GM21390 (cell line): ENCODE measurements around the gene ZNF566.

Experiments used
- ATAC-seq: cut with Tn5 transposase; IDR thresholded peaks from one replicate; pipeline ENCODE4 v1.9.1; 2021; ENCODE audit not compliant: unreplicated experiment

Gene ZNF566

DNA sequence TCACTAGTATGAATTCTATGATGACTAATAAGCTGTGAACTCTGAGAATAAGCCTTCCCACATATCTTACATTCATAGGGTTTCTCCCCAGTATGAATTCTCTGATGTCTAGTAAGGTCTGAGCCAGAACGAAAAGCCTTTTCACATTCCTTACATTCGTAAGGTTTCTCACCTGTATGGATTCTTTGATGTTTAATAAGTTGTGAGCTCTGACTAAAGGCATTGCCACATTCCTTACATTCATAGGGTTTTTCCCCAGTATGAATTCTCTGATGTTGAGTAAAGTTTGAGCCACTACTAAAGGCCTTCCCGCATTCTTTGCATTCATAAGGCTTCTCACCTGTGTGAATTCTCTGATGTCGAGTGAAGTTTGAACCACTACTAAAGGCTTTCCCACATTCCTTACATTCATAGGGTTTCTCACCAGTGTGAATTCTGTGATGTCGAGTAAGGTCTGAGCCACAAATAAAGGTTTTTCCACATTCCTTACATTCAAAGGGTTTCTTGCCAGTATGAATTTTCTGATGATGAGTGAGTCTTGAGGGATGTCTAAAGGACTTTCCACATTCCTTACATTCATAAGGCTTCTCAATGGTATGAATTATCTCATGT lies 40.2 kb downstream of the ZNF566 start:
- ATAC-seq, result no peak

GRCh38 chr19:36441339-36441738 lies 48.0 kb downstream of the ZNF566 start:
- no peak for ATAC-seq

DNA sequence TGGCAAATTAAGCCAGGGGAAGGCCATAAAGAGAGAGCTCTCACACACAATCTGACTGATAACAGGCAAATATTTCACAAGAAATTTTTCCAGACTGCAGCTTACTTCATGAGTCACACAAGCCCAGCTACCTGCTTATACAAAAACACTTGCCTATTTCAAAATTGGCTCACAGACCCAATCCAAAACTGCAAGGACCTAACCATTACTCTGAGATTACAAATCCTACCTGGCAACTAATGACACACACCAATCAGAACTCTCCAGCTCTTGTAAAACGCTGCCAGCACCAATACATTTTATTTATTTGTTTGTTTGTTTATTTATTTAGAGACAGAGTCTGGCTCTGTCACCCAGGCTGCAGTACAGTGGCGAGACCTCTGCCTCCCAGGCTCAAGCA lies 52.8 kb downstream of the ZNF566 start:
- ATAC-seq, result no peak

GRCh38 chr19:36423925-36424324 lies 65.4 kb downstream of the ZNF566 start:
- no peak for ATAC-seq

DNA sequence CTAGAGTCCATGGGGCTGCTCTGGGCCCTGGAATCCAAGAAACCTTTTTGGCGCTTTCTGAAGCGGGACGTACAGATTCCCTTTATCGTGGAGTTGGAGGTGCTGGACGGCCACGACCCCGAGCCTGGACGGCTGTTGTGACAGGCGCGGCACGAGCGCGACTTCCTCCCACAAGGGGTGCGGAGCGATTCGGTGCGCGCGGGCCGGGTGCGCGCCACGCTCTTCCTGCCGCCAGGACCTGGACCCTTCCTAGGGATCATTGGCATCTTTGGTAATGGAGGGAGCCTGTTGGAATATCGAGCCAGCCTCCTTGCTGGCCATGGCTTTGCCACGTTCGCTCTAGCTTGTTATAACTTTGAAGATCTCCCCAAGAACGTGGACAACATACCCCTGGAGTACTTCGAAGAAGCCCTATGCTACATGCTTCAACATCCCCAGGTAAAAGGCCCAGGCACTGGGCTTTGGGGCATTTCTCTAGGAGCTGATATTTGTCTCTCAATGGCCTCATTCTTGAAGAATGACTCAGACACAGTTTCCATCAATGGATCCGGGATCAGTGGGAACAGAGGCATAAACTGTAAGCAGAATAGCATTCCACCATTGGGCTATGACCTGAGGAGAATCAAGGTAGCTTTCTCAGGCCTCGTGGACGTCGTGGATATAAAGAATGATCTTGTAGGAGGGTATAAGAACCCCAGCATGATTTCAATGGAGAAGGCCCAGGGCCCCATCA lies 67.4 kb downstream of the ZNF566 start:
- no peak for ATAC-seq

DNA sequence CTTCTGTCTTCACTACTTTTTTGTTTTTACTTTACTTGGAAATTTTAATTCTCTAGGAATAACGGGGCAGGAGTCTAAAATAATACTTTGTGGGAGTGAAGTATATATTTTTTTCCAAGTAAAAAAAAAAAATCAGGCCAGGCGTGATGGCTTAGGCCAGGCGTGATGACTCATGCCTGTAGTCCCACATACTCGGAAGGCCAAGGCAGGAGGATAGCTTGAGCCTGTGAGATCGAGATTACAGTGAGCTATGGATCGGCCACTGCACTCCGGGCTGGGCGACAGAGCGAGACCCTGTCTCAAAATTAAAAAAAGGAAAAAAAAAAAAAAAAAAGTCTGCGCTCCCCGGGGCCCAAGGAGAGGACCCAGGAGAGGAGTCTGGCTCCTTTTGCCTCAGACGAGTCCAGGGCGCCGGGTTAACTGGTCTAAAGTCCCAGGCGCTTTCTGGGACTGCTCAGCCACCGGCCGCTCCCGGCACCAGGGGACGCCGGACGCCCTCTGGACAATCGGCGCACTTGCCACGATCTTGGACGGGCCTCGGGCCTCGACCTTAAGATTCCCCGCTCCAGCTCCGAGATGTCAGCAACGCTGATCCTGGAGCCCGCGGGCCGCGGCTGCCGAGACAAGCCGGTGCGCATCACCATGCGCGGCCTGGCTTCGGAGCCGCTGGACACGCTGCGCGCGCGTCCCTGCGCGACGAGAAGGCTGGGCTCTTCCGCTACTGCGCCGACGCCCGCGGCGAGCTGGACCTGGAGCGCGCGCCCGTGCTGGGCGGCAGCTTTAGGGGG lies 68.2 kb downstream of the ZNF566 start:
- no peak for ATAC-seq

DNA sequence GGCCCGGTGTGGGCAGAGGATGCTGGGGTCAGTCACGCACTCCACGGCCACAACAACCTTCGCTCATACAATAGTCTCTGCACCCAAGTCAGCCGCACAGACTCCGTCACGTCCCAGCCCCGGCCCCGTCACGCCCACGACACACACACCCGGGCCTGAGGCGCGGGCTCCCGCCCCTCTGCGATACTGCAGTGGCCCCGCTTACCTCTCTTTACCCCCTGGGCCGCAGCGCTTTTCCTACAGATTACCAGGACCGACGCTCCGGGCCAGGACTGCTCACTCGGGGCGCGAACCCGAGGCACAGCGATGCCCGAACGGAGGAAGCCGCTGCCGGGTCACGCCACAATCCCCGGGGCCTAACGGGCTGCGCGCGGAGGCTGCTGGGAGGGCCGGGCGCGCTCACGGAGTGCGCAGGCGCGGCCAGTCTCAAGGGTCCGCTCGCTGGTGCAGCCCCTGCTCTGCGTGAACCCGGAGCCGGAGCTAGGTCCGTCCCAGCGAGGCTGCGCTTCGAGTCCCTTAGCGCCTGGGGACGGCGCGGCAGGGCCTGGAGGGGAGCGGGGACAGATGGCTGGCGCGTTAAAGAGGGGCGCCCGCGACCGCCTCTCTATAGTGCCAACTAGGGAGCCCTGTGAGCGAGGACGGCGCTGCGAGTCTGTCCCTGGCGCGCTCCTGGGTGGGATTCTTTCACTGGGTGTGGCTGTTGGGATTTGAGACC lies 70.9 kb downstream of the ZNF566 start, which contains the start of gene ZFP82:
TSS of gene ZFP82 (minus strand) at position 358 of the 715 bp plus-strand sequence. CDS start 8,855 bp downstream, outside the sequence.
- no peak for ATAC-seq

GRCh38 chr19:36417752-36418286 lies 71.5 kb downstream of the ZNF566 start:
- no peak for ATAC-seq

DNA sequence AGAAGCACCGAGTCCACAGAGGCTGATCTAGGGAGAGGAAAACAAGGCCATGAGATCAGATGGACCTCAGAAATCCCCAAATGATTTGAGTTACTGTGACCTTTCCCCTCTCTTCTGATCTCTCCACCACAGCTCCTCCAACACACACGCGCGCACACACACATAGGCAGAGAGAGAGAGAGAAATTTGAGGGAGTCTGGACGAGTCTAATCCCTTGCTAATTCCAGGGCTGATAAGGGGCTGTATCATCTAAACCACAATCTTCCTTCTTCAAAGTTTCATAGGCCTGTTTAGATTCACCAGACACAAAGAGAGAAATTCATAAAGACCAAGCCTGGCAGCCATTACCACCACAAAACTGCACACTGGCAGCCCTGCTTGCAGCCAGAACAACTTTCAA lies 79.5 kb downstream of the ZNF566 start:
- ATAC-seq, result no peak

- no peak for ATAC-seq
These were observed 81.3 kb downstream of the ZNF566 start for GRCh38 chr19:36408101-36408500.

DNA sequence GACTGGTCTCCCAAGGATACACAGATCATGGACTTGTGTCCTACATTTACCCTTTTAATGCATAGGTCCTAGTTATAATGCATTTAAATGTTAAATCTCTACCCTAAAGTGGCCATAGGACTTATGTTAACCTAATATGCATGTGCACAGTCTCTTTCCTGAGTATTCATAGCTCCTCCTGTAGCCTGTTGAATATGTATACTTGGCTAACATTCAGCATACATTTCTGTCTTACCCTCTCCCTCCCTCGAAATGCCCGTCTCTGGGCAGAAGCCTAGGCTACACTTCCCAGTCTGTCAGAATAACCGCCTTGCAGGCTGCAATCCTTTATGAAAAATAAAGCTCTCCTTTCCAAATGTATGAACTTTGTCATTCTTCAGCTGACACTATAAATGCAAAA lies 84.9 kb downstream of the ZNF566 start:
- no peak for ATAC-seq

GRCh38 chr19:36401475-36401874 lies 87.9 kb downstream of the ZNF566 start:
- no peak for ATAC-seq

- ATAC-seq, result no peak
These were observed 90.8 kb downstream of the ZNF566 start for GRCh38 chr19:36398571-36398970.
